Nucleus accumbens (tissue), 56 donors: ENCODE results near the gene CECR2.
A peak's percentile ranks its signal among the peaks of the same experiment; 100 is the strongest.

Source experiments
- DNase-seq, 56 donors: peaks; one replicate each; lab custom pipeline; 2025; lab: John Stamatoyannopoulos, UW

The CECR2 gene

DNA sequence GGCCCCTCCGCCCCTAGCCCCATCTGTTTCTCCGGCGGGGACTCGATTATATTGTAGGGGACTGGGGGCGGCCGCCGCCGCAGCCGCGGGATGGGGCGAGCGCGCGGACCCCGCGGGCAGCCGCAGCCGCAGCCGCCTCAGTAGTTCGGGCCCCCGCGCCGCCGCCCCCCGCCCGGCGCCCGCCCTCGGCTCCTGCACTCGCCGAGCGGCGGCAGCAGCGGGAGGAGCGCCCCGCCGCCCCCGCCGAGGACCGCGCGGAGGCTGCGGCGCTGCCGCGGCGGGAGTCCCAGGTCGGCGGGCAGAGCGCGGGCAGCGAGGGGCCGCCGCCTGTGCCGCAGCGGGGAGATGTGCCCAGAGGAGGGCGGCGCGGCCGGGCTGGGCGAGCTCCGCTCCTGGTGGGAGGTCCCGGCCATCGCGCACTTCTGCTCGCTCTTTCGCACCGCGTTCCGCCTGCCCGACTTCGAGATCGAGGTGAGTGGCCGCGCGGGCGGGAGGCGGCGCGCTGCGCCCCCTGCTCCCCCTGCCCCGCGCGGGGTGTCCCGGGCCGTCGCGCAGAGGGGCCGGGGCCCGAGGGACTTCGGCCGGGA is at the start of gene CECR2:
Gene CECR2 (plus strand): TSS at position 22 of the 587 bp plus-strand sequence. CDS start 324 bp downstream, at position 346.
- peak in 28 of 56 donors; percentile 19 to 78 (median 54) for DNase-seq

DNA sequence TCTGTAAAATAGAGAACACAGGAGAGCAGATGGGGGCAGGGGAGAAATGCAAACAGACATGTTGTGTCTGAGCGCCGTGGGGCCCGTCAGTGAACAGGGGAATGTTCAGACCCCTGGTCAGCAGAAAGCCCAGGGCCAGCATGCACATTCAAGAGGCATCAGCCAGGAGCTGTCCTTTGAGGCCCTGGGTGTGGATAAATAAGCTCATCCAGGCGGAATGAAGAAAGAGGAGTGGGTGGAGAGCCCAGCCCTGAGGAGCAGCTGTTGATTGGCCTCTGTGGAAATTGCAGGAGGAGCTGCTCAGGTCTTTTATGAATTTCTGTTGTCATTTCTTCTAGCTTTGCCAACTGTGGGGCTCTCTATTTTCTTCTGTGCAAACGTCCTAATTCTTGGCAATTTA is 49.7 kb upstream of the CECR2 start:
- DNase-seq: no peak

DNA sequence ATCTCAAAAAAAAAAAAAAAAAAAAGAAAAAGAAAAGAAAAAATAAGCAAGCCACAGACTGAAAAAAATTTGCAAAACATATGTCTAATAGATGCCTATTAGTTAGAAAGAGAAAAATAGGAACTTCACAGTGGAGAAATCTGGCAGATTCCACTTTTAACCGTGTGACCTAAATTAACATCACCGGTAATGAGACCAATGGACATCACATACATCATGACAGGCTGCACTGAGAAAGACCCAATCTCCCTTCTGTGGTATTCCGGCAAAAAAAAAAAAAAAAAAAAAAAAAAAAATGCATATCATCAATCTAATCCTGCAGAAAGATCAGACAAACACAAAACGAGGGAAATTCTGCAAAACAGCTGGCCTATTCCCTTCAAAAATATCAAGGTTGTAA is 46.7 kb upstream of the CECR2 start:
- DNase-seq: no peak

DNA sequence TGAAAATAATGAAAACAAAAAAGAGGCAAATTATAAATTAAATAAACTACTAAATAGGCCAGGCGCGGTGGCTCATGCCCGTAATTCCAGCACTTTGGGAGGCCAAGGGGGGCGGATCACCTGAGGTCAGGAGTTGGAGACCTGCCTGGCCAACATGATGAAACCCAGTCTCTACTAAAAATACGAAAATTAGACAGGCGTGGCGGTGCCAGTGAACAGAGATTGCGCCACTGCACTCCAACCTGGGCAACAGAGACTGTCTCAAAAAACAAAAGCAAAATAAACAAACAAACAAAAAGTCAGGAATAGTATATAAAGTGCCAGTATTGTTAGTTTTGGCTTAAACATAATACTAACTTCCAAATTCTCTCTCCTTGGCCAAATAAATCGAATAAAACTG is 37.6 kb upstream of the CECR2 start:
- DNase-seq: no peak

DNA sequence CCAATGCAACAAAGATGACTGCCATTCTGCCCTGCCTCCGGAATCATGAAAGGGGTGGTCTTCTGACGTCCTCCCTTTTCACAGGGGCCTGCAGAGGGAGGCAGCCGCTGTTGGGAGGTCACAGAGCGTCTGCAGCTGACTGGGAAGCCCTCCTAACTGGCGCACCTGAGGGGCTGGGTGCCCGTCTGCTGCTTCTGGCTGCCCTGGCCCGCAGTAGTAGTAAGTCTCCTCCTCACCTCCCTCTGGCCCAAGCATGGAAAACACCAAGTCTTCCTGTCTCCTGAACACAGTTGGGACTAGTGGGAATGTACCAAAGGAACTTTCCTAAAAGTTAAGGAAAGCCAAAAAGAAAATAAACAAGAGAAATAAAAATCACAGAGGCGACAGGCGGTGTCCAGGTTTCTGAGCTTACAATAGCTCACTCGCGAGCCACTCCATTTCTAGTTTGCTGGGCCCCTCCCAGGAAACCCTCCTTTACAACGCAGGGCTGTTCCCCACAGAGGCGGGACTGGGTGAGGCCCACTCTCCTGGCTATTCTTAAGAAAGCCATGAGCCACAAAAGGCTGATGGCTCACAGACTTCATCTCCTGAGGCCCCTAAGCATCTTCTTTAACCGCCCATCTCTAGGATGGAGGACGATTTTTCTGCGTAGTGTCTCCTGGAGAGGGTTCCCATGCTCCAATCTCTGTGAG is 37.0 kb upstream of the CECR2 start:
- DNase-seq: no peak

DNA sequence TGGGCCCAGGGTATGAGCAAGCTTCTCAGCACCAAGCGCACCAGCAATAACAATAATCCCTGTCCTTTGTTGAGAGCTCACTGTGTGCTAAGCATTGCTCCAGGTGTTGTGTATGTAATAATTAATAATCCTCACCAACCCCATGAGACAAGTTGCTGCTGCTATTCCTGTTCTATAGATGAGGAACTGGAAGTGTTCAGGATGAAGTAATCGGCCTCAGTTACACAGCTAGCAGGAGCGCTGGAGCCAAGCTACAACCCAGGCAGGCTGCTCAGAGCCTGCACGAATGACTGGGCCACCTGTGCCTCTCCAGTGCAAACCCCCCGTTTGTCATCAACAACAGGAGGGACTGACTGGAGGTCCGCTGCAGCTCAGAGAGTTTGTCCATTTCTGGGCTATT is 35.2 kb upstream of the CECR2 start:
- no peak for DNase-seq

DNA sequence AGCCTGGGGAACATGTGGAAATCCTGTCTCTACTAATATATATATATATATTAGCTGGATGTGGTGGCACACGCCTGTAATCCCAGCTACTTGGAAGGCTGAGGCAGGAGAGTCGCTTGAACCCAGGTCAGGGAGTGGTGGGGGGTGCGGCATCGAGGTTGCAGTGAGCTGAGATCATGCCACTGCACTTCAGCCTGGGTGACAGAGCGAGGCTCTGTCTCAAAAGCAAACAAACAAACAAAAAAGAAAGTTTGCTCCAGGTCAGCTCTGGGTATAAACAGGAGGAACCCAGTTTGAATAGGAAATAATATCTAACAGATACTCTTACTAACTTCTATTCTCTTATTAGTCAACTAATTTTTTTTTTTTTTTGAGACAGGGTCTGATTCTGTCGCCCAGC is 34.3 kb upstream of the CECR2 start:
- DNase-seq: no peak

GRCh38 chr22:17336061-17336460 is 33.2 kb upstream of the CECR2 start:
- DNase-seq: no peak

GRCh38 chr22:17337639-17338038 is 31.6 kb upstream of the CECR2 start:
- no peak for DNase-seq

DNA sequence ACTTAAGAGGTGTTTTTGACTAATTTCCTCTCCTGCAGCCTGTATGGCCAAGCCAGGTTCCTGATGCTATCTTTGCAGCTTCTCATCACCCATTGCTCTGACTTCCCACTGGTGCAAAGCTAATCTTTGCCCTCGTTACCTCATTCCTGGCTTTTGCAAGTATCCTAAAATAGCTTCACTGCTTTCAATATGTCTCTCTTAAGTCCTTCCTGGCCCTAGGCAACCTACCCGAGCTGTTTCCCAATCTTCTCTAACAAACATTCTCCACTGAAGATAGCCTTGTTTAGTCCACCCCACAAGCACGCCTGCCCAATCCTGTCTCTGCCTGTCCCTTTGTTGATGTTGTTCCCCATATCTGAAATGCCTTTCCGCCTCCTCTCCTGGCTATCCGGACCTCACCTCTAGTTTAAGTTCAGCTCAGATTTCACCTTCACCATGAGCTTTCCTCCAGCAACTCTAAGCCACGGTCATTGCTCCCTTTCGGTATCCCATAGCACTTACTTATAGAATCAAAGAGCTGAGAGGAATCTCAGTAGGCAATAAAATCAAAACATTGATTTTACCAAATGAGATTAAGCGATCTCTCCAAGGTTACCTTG is 30.1 kb upstream of the CECR2 start:
- no peak for DNase-seq

DNA sequence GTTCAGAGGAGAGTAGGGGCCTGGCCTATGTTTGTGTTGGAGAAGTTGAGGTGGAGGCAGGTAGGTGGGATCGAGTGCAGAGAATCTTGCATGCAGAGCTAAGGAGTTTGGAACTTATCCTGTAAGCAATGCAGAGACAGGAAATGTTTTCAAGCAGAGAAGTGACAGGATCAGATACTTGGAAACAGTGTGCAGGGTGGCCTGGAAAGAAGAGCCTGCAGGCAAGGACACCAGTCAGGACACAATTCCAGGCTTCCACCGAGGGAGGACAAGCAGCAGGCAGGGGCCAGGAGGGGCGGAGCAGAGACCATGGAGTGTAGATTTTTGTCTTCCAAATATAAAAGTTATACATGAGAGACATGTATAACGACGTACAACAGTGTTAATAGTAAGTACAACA is 26.9 kb upstream of the CECR2 start:
- no peak for DNase-seq

DNA sequence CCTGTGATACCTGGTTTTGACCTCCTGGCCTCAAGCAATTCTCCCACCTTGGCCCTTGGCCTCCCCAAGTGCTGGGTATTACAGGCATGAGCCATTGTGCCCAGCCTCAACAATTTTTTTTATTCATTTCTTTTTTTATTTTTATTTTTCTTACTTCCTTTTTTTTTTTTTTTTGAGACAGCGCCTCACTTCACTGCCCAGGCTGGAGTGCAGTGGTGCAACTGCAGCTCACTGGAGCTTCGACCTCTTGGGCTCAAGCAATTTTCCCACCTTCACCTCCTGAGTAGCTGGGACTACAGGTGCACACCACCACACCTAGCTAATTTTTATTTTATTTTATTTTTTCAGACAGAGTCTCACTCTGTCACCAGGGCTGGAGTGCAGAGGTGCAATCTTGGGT is 25.5 kb upstream of the CECR2 start:
- DNase-seq: no peak

DNA sequence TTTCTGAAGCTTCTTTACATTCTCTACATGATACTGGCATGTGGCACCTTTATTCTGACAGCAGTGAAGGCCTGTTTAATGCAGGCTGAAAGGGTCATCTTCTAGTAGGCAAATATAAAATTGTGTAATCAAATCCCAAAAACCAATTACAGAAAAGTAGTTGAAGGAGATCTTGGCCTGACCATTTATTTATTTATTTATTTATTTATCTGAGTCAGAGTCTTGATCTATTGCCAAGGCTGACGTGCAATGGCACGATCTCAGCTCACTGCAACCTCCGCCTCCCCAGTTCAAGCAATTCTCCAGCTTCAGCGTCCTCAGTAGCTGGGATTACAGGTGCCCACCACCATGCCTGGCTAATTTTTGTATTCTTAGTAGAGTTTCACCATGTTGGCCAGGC is 22.7 kb upstream of the CECR2 start:
- no peak for DNase-seq

DNA sequence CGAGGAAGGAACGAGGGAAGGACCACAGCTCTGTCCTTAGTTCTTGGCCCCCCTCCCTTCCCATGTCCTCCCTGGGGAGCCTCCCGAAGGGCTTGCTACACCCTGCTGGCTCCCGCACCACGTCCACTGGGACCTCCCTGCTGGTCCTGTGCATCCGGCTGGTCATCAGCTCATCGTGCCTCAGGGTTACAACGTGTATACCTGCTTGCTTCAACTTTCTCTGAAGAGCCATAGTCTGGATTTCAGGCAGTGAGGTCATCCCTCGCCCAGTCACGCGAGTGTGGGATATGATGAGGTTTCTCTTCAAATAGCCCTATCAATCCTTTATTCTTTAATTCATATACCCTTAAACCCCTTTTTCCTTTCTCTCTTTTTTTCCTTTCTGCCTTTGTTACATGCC is 21.5 kb upstream of the CECR2 start:
- DNase-seq: no peak

GRCh38 chr22:17348464-17349103 is 20.7 kb upstream of the CECR2 start:
- DNase-seq: no peak

GRCh38 chr22:17349172-17349571 is 20.1 kb upstream of the CECR2 start:
- no peak for DNase-seq

DNA sequence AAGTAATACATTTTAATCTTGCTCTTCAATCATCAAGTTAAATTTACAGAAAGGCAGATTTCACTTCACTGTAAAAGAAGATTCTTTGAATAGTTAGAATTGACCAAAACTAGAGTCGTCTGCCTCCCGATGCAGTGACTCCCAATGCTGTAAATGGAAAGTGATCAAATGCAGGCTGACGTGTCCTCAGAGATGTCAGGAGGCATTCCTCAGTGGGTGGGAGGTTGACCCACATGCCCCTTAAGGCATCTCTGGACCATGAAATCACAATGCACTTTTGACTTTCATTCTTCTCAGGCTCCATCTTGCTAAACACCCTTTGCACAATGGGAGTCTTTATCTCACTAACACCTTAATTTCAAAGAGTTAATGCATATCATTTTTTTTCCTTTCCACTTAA is 19.0 kb upstream of the CECR2 start:
- DNase-seq: no peak

DNA sequence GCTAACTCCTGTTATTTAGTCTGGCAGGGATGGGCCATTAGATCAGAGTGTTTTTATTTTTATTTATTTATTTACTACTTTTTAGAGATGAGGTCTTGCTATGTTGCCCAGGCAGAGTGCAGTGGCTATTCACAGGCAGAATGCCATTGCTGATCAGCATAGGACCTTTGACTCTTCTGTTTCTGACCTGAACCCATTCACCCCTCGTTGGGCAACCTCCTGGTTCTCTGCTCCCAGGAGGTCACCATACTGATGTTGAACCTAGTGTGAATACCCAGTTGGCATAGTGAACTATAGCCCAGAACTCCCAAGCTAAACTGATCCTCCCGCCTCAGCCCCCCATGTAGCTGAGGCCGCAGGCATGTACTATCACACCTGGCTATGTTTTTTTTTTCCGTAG is 16.5 kb upstream of the CECR2 start:
- DNase-seq: no peak

DNA sequence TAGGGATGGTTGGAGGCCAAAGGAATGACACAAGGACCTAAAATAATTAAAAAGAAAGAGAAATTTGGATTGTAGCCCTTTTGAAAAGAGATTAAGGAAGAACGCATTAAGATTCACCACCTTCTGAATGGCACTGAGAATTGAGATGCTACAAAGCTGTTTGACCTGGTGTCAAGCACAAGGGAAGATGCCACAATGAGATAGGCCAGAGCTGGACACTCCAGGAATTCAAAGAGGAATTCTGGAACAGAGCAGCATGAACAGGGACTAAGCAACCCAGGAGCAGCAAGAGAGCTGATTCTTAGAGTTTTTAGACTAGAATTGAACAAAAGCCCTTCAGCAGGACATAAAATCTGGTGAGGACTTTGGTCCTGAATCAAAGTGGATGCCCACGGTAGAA is 11.6 kb upstream of the CECR2 start:
- DNase-seq: no peak

GRCh38 chr22:17358415-17358814 is 10.8 kb upstream of the CECR2 start:
- no peak for DNase-seq

GRCh38 chr22:17359501-17359900 is 9.8 kb upstream of the CECR2 start:
- DNase-seq: no peak

- DNase-seq: no peak
Observed at GRCh38 chr22:17366329-17366728, 2.9 kb upstream of the CECR2 start.
